ENCODE measurements around the gene ZC2HC1C.

- TF ChIP-seq CTCF (IDR thresholded peaks at IDR 0.05; ENCODE audit: insufficient read depth, low read depth, low read length) (no peak), EZH2 (IDR thresholded peaks at IDR 0.05; ENCODE audit: insufficient read depth, low read length) (no peak)
These were observed 28.9 kb upstream of the ZC2HC1C start for GRCh38 chr14:75040507-75040906.

All from astrocyte (in vitro differentiated cells and primary cell).